Myocyte (in vitro differentiated cells): Measurements from ENCODE around the gene SUZ12. TPM values are rescaled to one million over a fixed set of nuclear protein-coding genes. Genes with fewer than 3 reads are reported as not detected.
"Not testable (repeated sequence)": the region's sequence is repeated elsewhere in the genome, so short reads cannot be mapped to it uniquely, and the experiment has no call there.

Experiments
- DNase-seq: peaks from one replicate; pipeline ENCODE4 v3.0.0-alpha.2; 2012; ENCODE audit warnings: low read depth
- total RNA-seq: library from RNA; depleted of rRNA; stranded (reverse); fragments of >200 nt; gene quantifications from 2 replicates; pipeline ENCODE4 v1.2.3, GENCODE V29; 2014

SUZ12 gene
- total RNA-seq, 1 donor from 2014 or later, result 12.2 TPM

GRCh38 chr17:31942396-31942795 lies 5.6 kb downstream of the SUZ12 start:
- not testable (repeated sequence) for DNase-seq

DNA sequence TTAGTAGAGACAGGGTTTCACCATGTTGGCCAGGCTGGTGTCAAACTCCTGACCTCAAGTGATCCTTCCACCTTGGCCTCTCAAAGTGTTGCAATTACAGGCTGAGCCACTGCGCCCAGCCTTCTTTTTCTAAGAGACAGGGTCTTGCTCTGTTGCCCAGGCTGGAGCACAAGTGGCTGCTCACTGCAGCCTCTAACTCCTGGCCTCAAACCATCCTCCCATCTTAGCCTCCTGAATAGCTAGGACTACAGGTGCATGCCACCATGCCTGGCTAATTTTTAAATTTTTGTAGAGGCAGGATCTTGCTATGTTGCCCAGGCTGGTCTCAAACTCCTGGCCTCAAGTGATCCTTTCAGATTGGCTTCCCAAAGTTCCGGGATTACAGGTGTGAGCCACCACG lies 15.1 kb downstream of the SUZ12 start:
- DNase-seq, result not testable (repeated sequence)

DNA sequence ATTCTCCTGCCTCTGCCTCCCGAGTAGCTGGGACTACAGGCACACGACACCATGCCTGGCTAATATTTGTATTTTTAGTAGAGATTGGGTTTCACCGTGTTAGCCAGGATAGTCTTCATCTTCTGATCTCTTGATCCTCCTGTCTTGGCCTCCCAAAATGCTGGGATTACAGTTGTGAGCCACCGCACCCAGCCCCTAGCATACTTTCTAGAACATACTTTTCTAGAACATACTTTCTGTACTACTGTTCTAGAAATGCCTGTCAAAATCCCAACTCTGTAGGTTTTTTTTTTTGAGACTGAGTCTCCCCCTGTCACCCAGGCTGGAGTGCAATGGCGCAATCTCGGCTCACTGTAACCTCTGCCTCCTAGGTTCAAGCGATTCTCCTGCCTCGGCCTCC lies 27.3 kb downstream of the SUZ12 start:
- DNase-seq, result not testable (repeated sequence)

DNA sequence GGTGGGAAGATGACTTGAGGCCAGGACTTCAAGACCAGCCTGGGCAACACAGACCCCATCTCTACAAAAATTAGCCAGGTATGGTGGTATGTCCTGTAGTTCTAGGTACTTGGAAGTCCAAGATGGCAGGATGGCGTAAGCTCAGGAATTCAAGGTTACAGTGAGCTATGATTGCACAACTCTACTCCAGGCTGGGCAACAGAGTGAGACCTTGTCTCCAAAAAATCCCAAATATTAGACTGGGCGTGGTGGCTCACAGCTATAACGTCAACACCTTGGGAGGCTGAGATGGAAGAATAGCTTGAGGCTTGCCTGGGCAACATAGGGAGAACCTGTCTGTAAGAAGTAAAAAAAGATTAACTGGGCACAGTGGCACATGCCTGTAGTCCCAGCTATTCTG lies 30.8 kb downstream of the SUZ12 start:
- DNase-seq, result no peak

DNA sequence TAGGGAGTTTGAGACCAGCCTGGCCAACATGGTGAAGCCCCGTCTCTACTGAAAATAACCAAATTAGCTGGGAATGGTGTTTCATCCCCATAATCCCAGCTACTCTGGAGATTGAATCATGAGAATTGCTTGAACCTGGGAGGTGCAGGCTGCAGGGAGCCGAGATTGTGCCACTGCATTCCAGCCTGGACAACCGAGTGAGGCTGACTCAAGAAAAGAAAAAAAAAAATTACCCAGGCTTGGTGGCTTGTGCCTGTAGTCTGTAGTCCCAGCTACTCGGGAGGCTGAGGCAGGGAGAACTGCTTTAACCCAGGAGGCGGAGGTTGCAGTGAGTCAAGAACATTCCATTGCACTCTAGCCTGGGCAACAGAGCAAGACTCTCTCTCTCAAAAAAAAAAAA lies 33.6 kb downstream of the SUZ12 start:
- not testable (repeated sequence) for DNase-seq

- not testable (repeated sequence) for DNase-seq
Observed at GRCh38 chr17:31974269-31975071, 37.7 kb downstream of the SUZ12 start.

- not testable (repeated sequence) for DNase-seq
Observed at GRCh38 chr17:31975391-31975790, 38.6 kb downstream of the SUZ12 start.

DNA sequence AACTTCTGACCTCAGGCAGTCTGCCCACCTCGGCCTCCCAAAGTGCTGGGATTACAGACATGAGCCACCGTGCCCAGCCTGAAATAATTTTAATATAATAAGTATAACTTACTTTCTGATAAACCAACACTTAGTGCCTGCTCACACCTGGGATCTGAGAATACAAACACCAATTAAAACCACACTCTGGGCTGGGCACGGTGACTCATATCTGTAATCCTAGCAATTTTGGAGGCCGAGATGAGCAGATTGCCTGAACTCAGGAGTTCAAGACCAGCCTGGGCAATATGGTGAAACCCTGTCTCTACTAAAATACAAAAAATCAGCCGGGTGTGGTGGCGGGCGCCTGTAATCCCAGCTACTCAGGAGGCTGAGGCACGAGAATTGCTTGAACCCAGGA lies 55.0 kb downstream of the SUZ12 start:
- not testable (repeated sequence) for DNase-seq

- DNase-seq, result no peak
Observed at GRCh38 chr17:31997005-31997404, 60.2 kb downstream of the SUZ12 start.

DNA sequence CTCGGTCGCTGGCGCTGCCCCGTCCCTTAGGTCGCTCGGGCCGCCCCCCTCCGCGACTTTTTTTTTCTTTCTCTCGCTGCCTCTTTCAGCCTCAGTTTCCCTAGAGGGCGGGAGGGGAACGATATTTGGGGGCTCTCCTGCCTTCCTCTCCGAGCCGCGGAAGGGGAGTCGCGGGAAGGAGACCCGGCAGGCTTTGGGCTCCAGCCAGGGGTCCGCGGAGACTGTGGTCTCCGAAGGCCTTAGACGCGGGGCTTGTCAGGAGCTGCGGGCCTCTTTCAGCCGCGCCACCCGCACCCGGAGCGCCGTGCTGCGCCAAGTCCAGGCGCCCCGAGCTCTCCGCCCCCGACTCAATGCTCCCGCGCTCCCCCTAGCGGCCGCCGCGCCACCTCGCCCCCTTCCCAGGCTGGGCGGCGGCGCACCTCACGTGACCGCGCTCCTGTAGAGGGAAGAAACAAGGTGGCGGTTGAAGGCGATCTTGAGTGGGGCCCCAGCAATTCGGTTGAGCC lies 70.2 kb downstream of the SUZ12 start, which contains the start of gene LRRC37B:
Gene LRRC37B (plus strand): TSS at position 427 of the 506 bp plus-strand sequence. CDS start 14,010 bp downstream, outside the sequence.
- DNase-seq, result peak; percentile 83

DNA sequence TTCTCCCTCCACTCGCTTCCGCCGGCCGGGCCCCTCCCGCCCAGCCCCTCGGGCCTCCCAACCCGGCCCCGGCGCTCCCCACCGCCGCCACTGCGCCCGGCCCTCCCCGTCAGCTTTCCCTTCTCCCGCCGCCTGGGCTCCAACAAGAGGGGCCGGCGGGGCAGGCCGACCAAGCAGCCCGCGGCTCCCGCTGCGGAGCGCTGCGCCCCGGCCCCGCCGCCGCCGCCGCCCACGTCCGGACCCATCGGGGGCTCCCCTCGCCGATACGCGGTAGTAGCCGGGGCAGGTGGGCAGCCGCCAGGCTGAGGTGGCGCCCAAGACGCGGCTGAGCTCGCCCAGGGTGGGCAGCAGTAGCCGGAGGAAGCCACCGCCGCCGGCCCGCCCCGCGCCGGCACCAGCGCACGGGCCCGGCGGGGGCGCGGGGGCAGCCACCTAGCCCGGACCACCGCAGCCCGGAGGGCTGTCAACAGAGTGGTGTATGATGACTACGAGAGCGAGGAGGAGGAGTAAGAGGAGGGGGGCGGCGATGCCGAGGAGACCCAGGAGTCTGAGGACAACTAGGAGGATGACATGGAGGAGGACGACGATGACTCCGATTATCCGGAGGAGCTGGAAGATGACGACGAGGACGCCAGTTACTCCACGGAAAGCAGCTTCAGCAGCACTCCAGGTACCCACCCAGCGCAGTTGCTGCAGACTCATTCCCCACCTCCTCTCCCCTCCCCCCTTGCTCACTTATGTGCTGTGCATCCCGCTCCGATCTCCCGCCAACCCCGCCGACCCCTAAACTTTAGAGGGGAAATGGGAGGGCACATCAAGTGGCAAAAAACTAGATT lies 70.9 kb downstream of the SUZ12 start:
- peak; percentile 23 for DNase-seq

DNA sequence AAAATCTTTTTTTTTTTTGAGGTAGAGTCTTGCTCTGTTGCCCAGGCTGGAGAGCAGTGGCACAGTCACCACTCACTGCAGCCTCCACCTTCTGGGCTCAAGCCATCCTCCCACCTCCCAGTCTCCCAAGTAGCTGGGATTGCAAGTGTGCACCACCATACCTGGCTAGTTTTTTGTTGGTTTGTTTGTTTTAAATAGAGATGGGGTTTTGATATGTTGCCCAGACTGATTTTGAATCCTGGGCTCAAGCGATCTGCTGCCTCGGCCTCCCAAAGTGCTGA lies 72.4 kb downstream of the SUZ12 start:
- no peak for DNase-seq

GRCh38 chr17:32010114-32010513 lies 73.3 kb downstream of the SUZ12 start:
- DNase-seq, result no peak

DNA sequence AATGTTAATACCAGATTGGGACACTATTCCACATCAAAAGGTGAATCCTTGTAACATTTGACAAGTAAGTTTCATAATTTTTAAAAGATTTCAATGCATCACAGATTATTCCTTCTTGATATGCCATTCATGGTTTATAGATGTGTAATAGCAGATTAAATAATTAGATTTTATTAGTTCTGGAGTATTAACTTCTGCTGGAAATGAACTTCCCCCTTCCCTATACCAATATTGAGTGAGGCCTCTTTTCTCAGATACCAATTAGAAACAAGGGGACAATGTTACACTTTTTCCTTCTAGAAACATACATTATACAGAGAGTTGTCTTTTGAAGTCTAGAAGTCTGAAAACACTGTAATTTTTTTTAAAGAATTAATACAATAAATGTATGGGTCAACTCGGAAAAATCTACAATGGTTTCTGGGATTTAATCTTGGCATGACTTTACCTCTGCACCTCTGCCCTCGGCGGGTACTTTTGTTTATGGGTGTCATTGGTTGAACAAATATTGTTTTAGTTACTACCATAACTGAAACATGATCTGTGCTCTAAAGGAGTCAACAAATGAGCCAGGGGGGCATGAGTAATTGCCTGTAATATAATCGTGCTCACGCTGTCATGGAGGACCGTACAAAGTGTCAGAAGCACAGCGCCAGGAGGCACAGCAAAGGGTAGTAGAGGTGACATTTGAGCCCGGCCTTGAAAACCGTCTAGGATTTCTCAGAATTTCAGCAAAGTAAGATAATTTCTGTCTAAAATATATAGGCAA lies 78.6 kb downstream of the SUZ12 start:
- DNase-seq, result peak; percentile 44

DNA sequence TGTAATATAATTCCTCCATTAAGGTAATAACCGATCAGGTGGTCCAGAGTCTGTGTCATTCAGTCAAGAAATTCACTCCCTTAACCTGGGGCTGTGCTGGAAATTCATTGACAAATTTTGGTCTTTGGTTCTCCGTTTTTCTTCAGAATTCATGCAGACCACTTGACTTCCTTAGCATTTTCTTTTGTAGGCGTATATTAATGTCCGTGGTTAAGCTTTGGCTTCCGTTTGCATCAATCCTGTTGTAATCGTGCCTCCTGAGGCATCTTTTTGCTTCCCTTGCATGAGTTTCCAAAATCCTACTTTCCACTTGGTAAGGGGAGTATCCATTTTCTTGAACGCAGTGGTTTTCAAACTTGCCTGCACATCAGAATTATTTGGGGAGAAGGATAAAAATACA lies 79.4 kb downstream of the SUZ12 start:
- DNase-seq, result no peak

- DNase-seq, result no peak
Observed at GRCh38 chr17:32019228-32019627, 82.4 kb downstream of the SUZ12 start.

- DNase-seq, result no peak
Observed at GRCh38 chr17:32020943-32021614, 84.3 kb downstream of the SUZ12 start.

GRCh38 chr17:32021615-32021955 lies 84.8 kb downstream of the SUZ12 start:
- no peak for DNase-seq

- DNase-seq, result not testable (repeated sequence)
Observed at GRCh38 chr17:32022554-32022953, 85.7 kb downstream of the SUZ12 start.

DNA sequence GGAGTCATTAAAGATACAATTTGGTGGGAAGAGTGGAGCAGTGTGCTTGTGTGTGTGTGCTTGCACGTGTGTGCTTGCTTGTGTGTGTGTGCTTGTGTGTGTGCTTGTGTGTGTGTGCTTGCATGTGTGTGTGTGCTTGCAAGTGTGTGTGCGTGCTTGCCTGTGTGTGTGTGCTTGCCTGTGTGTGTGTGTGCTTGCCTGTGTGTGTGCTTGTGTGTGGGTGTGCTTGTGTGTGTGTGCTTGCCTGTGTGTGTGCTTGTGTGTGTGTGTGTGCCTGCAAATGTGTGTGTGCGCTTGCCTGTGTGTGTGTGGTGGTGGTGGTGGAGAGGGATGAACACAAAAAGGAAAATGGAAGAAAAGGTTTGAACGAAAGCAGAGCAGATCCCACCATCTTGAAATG lies 90.5 kb downstream of the SUZ12 start:
- DNase-seq, result not testable (repeated sequence)

DNA sequence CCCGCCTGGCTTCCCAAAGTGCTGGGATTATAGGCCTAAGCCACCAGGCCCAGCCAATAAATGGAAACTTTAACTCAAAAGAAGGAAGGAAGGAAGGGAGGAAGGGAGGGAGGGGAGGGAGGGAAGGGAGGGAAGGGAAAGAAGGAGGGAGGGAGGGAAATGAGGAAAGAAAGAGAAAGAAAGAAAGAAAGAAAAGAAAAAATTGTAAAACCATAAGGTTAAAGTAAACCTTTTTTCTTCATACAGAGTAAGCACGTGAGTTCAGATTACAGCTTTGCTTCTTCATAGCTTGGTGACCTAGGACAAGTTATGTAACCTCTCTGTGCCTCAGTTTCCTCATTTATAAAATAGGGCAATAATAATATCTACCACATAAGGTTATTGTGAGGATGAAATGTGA lies 96.4 kb downstream of the SUZ12 start:
- DNase-seq, result no peak
